Activated CD8-positive, alpha-beta memory T cell treated with anti-CD3 and anti-CD28 coated beads for 48 hours (primary cell): Measurements from ENCODE around the gene CADPS2.
"Not testable (repeated sequence)": the region's sequence is repeated elsewhere in the genome, so short reads cannot be mapped to it uniquely, and the experiment has no call there.

Experiments
- DNase-seq, 3 experiments: peaks; one replicate each; pipeline ENCODE4 v3.0.0-alpha.2; 2020; ENCODE audit warnings: low read depth in 2 of 3, low spot score in 2 of 3

Gene CADPS2

DNA sequence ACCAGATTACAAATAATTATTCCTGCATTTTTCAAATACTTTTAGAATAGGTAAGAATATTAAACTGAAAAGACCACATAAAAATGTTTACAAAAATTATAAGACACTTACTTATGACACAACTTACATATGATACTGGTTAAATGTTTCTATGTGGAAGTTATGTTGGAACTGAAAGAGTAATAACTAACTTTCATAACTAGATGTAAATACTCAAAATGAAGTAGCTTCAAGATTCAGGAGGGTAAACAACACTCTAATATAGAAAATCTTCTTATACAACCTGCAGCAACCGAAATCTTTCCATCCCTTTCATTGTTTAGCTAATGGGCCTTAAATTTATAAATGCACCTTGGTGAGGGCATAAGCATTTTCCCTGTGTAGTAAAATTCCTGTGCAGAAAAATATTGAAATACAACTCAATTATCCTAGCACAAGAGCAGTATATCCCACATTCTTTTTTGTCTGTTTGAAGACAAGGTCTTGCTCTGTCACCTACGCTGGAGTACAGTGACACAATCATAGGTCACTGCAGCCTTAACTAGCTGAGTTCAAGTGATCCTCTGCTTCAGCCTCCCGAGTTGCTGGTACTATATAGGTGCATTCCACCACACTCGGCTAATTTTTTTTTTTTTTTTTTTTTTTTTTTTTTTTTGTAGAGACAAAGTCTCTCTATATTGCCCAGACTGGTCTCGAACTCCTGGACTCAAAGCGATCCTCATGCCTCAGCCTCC lies 168.7 kb downstream of the CADPS2 start:
- no peak for DNase-seq

DNA sequence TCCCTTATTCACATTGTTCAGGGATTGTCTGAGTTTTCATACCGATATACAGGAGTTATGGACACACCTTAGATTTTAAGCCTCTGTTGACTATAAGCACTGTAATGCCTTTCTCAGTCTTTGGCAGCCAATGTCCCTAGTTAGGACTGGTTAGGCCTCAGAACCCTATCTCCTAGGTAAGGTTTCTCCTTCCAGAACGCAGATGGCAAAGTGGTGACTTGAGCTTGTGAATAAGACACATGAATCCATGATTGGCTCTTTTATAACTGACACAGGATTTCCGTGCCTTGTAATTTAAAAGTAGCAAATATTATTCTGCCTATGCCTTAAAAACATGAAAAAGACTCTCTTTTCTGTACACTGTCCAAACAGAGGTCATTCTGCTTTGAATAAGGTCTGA lies 171.1 kb downstream of the CADPS2 start:
- DNase-seq, result no peak

DNA sequence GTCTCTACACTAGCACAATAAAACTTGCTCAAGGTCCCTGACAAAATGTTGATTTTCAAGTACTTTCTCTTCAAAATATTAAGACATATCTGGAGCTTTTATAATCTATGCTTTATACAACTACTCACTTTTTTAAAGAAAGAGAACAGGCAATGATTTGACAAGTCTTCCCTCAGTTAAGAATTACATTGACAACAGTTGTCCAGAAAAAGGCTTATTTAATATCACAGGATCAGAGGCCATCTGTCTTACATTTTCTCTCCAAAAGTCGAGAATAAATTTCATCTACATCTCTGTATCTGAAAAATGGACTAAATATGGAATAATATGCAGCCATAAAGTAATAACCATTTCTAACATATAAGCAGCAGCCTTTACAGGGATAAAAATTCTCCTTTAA lies 175.3 kb downstream of the CADPS2 start:
- no peak for DNase-seq

DNA sequence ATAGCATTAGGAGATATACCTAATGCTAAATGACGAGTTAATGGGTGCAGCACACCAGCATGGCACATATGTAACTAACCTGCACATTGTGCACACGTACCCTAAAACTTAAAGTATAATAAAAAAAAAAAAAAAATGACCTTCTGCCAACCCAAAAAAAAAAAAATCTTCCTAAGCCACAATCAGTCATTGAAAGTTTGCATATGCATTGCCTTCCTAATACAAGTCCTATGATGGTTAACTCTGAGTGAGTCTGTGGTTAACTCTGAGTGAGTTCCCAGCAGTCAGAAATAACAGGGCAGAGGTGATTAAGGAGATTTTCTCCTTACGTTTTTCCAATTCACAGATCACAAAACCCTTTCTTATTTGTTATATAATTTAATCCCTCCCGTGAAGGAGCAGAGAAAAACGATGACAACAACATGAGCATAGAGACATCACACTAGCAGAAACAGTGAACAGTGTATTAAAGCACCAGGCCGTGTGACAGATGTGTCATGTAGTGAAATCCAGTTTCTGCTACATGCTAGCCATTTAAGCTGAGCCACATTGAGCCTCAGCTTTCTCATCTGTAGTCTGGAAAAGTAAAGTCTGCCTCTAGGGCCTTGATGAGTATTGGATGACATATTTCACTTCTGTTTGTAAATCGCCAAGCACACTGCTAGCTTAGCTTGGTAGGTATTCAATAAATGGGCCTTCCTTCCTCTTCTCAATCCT lies 176.2 kb downstream of the CADPS2 start:
- DNase-seq, result no peak

DNA sequence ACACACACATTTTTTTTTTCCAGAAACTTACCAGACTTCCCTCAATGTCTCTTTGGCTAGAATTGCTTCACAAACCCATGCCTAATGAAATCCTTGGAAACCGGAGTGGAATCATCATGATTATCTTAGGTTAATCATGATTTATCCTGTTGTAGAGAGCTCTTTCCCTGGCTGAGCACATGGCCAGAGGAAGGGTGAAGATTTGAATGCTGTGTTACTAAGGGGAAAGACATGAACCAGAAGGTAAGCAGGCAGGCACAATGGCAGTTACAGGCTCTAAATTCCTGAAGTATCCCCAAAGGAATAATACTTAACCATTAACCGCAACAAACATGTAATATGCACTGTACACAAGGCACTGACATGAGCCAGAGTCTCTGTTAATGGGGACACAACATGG lies 179.4 kb downstream of the CADPS2 start:
- no peak for DNase-seq

DNA sequence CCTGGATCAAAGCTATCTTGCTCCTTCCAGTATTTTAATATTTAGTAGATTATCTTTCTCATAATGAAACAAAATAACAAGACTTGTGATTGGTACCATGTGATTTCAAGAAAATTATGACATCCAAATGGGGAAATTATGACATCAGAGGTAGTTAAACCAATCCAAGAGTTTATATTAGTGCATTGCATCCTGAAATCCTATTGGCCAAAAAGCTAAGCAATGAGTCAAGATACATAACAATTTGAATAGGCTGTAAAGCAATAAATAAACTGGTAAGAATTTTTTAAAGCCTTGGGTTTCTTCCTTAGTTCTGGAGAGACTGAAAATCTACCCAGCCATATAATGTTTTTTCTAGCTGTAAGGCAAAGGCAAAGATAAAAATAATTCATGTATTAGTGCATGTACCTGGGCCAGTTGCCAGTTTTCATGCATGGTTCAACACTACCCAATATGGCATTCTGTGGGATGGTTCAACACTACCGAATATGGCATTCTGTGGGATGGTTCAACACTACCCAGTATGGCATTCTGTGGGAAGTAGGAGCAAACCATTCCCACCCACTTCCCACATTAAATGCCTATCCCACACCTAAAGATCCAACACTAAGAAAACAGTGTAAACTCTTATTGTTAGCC lies 183.3 kb downstream of the CADPS2 start, which contains the start of gene RNF148:
TSS of gene RNF148 (minus strand) at position 51 of the 639 bp plus-strand sequence. CDS start 172 bp downstream, outside the sequence.
- DNase-seq, result no peak

DNA sequence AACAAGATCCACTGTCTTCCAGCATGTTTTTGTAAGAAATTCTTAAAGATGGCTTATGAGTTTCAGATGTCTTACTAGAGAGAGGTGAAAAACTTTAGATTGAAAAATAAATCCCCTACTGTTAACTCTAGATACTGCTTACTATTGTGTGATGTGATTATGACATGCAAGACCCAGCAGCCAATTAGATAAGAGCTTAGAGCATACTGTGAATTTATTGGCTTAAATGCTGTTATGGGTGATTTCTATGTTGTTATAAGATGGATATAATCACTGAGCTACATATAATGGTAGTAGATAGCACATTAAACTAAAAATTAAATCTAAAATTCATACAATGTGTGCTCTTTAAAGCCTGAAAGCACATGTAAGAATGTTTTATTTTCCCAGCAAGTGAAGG lies 187.2 kb downstream of the CADPS2 start, which contains the start of gene RNF133:
TSS of gene RNF133 (minus strand) at position 101 of the 400 bp plus-strand sequence. CDS start 199 bp downstream, outside the sequence.
- DNase-seq, result no peak

DNA sequence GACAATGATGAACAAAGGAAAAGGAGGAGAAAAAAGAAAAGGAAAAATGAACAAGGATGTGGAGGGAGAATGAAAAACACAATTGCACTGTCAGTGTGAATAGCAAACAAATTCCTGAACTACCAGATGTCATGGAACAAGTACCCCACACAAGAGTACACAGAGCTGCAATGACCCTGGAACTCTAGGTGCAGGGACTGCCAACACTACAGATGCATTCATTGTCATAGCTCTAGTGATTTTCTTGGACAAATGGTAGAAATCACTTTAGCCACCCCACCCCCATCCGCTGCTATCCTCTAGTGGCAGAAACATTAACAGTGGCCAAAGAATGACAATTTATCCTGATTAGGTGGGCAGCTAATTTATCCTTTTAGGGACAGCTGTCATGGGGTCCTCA lies 190.4 kb downstream of the CADPS2 start:
- DNase-seq, result no peak

DNA sequence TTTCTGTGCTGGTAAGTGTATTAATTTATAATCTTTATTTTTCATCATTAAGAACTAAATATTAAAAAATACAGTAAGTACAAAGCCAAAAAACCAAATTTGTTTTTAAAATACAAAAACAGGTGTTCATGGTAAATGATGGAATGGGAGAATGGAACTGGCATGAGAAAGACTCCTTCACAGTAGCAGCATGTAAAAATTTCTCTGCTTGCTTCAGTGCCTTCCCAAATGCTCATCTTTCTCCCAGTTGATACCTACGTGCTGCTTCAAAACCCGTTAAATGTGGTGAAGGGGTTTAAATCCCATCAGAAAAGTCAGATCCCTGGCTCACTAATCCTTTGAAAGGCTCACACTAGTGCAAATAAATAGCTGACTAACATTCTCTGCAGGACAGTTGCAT lies 191.6 kb downstream of the CADPS2 start:
- DNase-seq, result no peak

DNA sequence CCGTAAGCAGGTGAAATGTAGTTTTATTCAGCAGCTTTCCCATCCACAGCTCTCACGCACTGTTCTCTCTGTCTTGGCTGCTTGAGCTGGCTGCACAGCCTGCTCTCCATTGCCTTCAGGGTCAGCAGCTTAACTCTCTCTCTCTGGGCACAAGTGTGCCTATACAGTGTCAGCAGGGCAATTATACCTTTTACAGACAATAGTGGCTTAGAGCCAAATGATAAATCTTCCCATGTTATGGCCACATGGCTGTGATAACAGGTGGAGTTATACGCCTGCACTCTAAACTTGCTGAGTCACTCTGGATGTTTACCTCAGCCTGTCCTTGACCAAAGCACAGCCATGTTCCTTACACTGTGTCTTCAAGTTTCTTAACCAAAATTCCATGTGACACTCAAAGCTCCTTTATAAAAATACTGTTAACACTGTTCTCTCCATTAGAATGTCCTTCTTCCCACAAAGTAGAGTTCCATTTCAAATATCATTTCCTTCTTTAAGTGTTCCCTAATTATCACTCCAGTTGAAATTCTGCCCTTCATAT lies 193.4 kb downstream of the CADPS2 start:
- DNase-seq, result no peak

DNA sequence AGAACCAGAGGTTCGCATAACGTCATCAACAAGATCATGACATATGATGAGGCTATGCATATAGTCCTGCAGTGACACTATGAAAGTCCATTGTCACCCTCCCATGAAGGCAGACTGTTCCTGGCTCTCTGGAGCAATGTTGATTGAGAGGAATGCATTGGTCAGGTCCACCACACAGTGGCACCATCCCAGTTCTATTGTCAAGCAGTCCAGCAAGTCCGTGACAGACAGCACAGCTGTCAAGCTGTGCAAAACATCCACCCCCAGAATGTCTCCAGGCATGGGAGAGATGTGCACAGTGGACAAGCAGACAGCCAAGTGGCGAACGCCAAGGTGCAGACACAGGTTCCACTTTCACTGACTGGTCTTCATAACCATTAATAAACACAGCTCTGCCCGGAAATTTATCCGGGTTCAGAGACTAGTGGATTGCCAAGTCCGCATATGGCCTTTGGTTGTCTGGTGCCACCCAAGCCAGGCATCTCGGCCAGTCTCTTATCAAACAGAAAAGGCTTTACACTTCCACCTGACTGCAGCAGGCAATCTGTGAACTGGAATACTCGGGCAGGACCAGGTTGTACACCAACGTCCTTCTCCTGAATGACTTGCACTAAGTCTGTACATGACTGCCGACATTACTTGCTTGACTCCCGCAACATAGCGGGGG lies 194.6 kb downstream of the CADPS2 start:
- DNase-seq, result no peak

DNA sequence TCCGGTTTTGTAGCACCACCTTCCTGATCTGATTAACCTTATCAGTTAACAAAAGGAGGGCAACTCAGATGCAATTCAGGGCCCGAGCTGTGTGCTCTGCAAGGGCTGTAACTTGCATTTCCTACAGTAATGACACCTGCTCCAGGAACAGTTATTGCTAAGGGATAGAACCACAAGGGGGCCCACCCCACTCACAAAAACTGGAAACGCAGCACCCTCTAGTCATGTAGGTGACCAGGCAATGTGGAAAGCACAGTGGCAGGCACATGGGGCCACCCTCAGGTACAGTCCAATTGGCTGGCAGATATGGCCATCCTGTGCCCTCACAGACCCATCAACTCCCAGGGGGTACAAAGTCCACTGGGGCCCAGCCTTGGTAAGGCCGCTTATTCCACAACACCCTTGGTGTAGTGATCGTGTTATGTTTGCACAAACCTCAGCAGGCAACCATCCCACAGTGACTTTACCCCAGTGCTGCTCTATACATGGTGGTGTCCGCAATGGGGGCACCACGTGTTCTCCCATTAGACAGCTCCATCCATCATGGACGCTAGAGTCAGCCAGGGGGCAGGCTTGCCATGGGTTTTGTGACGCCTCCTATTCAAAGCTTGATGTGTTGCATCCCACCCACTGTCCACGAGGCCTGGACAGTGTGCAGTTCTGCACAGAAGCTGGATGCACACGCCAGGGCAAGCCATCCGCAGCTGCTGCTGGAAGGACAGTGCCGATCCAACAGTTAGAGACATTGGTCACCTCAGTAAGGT lies 196.7 kb downstream of the CADPS2 start:
- no peak for DNase-seq

DNA sequence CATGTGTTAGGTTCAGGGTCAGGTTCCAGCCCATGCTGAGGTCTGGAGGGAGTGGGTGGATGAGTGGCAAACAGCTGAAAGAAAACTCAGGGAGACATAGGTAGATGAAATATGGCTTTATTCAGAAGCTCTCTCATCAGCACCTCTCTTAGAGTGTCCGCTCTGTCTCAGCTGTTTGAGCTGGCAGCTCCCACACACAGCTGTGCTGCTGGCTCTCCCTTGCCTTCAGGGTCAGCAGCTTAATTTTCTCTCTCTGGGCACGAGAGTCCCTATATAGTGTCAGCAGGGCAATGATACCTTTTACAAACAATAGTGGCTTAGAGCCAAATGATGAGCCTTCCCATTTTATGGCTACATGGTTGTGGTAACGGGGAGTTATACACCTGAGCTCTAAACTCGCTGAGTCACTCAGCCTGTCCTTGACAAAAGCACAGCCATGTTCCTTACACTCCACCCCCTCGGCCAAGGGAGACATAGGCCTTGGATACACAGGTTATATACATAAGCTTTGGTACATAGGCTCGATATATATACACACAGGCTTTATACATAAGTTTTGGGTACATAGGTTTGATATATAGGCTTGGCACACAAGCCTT lies 197.8 kb downstream of the CADPS2 start:
- DNase-seq, result no peak

DNA sequence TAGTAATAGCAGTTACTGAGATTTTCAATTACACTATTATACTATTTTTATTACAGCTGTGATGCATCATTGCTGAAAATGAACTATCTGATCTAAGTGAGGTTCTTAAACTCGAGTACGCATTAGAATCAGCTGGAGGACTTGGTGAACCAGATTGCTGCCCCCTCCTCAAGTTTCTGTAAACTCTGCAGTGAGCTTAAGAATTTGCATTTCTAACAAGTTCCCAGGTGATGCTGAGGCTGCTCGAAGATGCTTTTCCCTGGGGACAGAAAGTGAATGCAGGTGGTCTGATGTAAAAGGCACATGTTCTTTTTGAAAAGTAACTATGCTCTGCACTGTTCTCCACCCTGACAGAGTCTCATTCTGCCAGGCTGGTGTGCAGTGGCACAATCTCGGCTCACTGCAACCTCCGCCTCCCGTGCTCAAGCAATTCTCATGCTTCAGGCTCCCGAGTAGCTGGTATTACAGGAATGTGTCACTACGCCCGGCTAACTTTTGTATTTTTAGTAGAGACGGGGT lies 199.8 kb downstream of the CADPS2 start:
- DNase-seq, result no peak

DNA sequence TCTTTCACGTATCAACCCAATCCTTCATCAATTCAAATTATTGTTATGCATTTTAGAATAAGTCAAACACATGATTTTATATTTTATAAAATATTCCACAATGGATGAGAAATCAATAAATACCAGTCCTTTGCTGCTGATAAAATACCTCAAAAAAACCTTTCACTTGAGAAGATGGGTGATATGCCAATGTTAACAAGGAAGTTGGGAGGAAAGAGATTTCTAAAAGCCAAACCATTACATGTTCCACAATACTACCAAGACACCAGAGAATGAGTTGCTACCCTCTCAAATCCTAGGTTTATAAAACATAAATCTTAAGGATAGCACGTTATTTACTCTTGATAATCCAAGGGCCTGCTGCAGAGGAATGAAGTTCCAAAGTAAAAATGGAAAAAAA lies 201.8 kb downstream of the CADPS2 start:
- no peak for DNase-seq

DNA sequence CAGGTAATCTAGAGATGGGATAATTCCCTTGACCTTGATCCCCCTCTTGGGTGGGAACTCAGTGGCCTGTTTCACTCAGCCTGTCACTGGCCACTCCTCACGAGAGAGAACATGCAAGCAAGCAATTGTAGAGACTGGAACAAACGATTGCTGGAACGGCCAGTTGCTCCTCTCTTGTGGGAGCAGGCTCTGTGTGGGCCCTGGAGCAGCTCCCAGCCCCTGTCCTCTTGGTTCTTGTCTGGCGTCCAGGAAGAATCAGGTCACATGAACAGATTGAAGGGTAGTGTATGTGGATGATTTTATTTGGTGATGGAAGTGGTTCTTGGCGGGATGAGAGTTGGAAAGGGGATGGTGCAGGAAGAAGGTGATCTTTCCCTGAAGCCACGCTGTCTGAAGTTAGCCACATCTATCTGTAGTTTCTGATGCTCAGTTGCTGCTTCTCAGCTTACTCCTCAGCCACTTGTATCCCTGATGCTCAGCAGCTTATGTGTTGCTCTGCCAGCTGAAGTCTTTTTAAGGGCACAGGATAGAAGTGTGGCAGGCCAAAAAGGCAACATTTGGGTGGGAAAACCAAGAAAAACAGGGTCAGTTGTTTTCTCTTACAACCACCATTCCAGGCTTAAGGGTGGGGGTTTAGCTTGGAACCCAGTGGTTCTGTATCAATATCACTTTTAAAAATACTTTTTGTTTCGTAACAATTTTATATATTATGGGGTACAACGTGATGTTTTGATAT lies 203.3 kb downstream of the CADPS2 start:
- no peak for DNase-seq

DNA sequence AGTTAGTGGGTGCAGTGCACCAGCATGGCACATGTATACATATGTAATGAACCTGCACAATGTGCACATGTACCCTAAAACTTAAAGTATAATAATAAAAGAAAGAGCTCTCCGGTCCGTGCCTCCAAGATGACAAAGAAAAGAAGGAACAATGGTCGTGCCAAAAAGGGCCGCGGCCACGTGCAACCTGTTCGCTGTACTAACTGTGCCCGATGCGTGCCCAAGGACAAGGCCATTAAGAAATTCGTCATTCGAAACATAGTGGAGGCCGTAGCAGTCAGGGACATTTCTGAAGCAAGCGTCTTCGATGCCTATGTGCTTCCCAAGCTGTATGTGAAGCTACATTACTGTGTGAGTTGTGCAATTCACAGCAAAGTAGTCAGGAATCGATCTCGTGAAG lies 205.1 kb downstream of the CADPS2 start:
- not testable (repeated sequence) for DNase-seq

DNA sequence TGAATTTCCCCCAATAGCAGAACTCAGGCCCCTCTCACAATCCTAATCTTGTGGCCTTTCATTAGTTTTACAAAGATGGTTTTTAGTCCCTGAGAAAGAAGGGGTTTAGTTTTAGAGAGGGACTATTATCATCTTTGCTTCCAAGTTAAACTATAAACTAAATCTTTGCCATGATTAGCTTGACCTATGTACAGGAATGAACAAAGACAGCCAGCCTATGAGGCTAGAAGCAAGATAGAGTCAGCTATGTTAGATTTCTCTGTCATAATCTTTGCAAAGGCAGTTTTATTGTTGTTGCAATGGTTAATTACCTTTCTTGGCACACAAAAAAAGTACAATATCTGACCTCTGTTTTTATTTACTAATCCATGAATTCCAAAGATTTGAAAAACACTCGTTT lies 206.4 kb downstream of the CADPS2 start:
- DNase-seq, result no peak

DNA sequence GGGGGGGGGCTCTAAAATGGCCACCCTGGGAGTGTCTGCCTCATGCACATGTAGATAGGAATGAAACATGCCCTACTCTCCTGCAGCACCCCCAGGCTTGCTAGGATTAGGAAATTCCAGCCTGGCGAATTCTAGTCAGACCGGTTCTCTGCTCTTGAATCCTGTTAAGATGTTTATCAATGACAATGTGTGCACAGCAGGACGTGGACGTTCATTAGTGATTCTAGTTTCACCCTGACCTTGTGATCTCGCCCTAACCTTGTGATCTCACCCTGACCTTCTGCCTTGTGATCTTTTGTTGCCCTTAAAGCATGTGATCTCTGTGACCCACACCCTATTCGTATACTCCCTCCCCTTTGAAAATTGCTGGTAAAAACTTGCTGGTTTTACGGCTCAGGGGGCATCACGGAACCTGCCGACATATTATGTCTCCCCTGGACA lies 207.0 kb downstream of the CADPS2 start:
- DNase-seq, result not testable (repeated sequence)
